ENCODE results near the gene SAMD11.

Gene SAMD11

DNA sequence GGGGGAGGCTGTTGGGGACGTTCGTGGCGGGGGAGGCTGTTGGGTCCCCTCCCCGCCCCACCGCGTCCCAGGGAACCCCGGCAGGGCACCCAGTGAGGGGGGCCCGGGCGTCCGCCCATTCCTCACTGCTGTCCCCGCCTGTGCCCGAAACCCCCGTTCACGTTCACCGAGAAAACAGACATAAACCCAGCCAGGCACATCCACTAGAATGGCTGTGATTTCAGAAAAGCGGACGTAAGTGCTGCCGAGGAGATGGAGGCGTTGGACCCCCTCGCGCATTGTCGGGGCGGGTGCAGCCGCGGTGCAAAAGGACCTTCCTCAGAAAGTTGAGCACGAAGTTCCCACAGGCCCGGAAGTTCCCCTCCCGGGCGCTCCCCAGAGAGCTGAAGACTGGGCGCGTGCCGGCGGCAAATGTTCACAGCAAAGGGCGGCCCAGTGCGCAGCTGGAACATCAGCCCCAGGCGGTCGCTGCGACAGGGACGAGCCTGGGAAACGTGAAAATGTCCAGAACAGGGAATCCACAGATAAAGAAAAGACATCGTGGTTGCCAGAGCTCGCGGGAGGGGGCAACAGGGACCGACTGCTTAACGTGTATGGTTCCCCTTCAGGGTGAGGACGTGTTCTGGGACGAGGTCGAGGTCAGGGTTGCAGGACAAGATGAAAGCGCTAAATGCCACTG lies 18.5 kb upstream of the SAMD11 start:
- no peak for DNase-seq (ENCODE audit: low read depth in 2 of 2)

GRCh38 chr1:905811-906599 lies 17.7 kb upstream of the SAMD11 start:
- no peak for DNase-seq (ENCODE audit: low read depth in 2 of 2)

- DNase-seq (ENCODE audit: low read depth in 2 of 2): no peak
These were observed 16.9 kb upstream of the SAMD11 start for GRCh38 chr1:906600-907420.

GRCh38 chr1:907611-908451 lies 15.9 kb upstream of the SAMD11 start:
- no peak for DNase-seq (ENCODE audit: low read depth in 2 of 2)

DNA sequence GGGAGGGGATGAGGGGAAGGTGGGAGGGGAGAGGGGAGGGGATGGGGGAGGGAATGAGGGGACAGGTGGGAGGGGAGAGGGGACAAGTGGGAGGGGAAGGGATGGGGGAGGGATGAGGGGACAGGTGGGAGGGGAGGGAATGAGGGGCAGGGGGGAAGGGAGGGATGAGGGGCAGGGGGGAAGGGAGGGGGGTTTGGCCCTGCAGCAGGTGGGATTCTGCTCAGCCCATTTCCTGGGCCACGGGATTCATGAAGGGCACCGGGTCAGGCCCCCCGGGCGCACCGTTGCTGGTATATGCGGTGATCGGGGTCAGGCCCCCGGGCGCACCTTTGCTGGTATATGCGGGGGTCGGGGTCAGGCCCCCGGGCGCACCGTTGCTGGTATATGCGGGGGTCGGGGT lies 15.1 kb upstream of the SAMD11 start:
- no peak for DNase-seq (ENCODE audit: low read depth in 2 of 2)

DNA sequence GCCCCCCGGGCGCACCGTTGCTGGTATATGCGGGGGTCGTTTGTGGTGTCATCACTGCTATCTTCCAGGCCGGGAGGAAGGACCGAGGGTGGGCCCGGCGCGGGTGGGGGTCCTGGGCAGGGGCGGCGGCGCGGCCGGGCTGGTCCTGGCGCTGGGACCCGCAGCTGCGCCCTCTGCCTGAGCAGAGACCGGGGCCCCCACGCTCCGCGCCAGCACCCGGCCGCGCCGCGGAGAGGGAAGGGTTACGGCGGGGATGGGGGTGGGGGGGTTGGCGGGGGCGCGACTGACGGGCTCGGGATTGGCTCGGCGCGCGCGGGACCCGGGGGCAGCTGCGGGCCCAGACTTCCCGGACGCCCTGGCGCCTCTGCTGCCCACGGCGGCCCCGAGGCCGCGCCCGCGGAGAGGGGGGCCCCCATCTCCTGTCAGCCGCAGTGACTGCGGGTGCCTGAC lies 13.8 kb upstream of the SAMD11 start:
- no peak for DNase-seq (ENCODE audit: low read depth in 2 of 2)

DNA sequence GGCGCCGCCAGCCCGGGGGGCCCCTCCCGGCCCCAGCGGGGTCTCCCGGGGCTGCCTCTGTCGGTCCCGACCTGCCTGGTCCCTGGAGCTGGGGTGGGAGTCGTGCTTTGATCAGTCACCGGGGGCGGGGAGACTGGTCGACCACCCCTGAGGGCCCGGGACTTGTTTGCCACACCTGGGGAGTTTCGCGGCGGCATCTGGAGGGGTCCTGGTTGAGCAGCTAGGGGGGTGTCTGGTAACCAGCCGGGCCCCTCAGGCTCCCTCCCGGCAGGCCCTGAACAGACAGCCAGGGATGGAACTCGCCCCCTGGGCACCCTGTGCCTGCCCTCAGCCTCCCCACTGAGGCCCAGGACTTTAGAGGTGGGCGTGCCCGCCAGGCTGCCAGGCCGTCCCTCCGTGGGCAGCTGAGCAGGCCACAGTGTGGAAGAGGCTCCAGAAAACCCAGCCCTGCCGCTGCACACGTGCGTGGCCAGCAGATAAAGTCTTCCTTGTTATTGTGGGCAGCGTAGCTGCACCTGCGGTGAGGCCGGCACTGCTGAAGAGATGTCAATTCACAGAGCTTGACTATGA lies 13.3 kb upstream of the SAMD11 start:
- DNase-seq (ENCODE audit: low read depth in 2 of 2): no peak

DNA sequence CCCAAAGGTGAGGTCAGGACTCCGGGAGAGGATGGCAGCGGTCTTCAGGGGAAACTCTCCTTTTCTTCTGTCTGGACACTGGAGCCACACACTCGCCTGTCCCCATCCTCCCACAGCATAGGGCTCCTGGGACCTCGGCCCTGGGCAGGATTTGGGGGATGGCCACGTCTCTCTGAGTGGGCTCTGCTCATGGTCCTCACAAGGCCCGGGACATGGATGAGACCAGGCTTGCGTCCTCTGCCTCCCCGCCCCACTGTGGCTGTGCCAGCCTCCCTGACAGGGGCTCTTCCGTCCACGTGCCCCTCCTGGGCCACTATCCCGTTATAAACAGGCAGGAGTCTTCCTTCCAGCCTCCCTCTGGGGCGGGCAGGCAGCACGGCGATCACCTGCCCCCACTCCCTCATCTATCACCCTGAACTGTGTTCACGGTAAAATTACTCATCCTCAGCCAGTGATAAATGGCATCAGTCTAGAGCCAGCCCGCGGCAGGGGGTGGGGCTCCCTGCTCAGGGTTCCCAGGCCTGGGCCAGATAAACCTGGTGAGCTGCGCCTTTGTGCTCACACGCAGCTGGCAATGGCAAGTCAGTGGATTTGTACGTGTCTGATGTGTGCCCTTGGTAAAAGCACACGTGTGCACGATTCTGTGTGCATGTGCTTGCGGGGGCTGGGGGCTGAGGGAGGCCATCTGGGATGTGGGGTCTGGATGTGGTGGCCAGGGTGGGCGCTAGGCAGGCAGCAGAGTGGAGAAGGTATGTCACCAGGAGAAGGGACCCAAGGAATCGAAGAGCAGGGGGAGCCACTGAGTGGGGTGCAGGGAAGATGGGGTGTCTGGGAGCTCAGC lies 12.6 kb upstream of the SAMD11 start:
- no peak for DNase-seq (ENCODE audit: low read depth in 2 of 2)

DNA sequence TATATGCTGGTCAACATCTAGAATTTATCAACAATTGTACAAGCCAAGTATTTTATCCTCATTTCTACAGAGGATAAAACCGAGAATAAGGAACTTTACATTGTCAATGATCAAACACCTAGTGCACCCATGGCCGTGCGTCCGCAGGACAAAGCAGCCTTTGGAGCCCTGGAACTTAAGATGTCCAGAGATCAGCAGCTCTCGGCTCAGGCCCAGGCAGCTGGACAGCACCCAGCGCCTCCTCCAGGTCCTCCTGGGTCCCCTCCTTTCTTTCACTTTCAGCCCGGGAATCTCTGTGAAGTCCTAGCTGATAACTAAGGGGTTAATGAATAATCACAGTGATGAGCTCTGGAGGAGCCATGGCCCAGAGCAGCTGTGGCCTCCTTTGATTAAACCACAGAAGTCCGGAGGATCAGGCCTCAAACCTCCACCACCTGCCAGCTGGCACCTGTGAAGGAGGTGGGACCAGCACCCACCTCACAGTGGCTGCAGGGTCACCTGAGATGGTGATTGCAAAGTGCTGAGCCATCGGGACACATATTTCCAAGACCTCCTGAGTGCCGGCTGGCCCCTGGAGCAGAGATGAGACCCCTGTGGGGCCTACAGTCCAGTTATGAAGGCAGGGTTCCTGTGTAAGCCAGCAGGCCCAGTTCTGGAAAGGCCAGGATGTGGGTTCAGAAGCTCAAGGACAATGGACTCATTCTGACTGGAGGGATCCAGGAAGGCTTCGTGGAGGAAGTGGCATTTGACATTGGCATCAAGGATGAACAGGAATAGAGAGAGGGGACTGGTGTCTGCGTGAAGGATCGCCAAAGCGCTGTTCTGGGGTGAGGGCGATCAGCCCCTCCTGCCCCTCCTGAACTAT lies 11.6 kb upstream of the SAMD11 start:
- no peak for DNase-seq (ENCODE audit: low read depth in 2 of 2)

DNA sequence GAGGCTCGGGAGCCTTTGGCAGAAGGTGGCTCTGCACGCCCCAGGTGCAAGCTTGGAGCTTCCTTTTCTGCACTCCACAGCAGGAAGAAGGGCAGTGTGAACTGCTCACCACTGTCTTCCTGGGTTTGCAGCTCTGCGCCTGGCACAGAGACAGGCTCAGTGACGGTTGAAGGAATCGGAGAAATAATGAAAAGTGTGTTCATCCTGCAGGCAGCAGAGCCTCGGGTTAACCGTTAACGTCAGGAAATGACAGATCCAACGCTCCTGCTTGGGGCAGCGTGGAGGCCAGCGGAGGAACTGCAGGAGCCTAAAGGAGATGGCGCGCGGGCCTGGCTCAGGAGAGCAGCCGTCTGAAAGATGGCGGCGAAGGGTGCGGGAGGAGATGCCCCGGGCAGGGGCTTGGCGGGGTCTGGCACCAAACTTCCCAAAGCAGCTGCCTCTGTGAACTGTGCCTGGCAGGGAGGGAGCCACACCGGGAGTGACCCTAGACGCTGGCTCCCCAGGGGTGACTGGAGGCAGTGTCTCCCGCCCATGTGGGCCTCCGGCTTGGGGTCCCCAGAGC lies 10.9 kb upstream of the SAMD11 start:
- no peak for DNase-seq (ENCODE audit: low read depth in 2 of 2)

GRCh38 chr1:913491-914130 lies 10.1 kb upstream of the SAMD11 start:
- no peak for DNase-seq (ENCODE audit: low read depth in 2 of 2)

- no peak for DNase-seq (ENCODE audit: low read depth in 2 of 2)
These were observed 9.4 kb upstream of the SAMD11 start for GRCh38 chr1:914131-914890.

DNA sequence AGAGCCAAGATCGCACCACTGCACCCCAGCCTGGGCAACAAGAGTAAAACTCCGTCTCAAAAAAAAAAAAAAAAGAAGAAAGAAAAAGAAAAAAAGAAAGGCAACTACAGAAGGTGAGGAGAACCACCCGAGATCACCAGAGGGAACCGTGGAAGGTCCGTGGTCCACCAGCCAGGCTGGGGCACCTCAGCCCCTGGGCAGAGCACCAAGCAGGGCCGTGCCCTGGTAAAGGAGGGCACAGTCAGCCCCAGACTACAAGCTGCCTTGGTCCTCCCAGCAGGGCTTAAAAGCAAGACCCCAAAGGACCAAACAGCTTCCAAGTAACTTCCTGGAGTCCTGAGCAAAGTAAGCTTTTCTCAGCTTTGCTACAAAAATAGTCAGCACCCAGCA lies 8.8 kb upstream of the SAMD11 start:
- DNase-seq (ENCODE audit: low read depth in 2 of 2): no peak

GRCh38 chr1:915295-916172 lies 8.2 kb upstream of the SAMD11 start:
- no peak for DNase-seq (ENCODE audit: low read depth in 2 of 2)

- DNase-seq (ENCODE audit: low read depth in 2 of 2): no peak
These were observed 7.3 kb upstream of the SAMD11 start for GRCh38 chr1:916173-917075.

DNA sequence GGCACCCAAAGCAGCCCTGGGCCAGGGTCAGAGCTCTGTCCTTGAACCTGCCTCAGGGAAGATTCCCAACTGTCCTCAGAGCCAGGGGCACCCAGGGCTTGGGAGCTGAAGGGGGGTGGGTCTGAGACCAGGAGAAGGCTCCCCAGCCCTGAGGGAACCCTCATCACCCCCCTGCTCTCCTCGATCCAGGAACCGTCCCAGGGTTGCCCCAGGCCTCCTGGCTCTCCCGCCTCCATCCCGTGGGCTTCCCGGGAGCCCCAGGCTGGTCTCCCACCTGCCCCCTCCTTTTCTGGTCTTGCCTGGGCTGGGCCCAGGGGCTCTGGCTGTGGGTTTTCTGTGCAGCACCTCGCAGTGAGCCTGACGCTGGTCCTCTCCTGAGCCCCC lies 6.7 kb upstream of the SAMD11 start:
- no peak for DNase-seq (ENCODE audit: low read depth in 2 of 2)
